HG02610 (cell line): ENCODE results near the gene IRF2BPL.
A peak's percentile ranks its signal among the peaks of the same experiment; 100 is the strongest.

ENCODE experiments used
- ATAC-seq: cut with Tn5 transposase; IDR thresholded peaks from one replicate; pipeline ENCODE4 v1.9.1; 2021; ENCODE audit warnings: mild to moderate bottlenecking, moderate library complexity; ENCODE audit not compliant: unreplicated experiment

Gene IRF2BPL

GRCh38 chr14:76995279-76996035 lies 33.1 kb downstream of the IRF2BPL start:
- no peak for ATAC-seq

GRCh38 chr14:76993752-76994151 lies 34.8 kb downstream of the IRF2BPL start:
- no peak for ATAC-seq

GRCh38 chr14:76990084-76990483 lies 38.4 kb downstream of the IRF2BPL start:
- no peak for ATAC-seq

- no peak for ATAC-seq
These were observed 40.5 kb downstream of the IRF2BPL start for GRCh38 chr14:76987956-76988520.

GRCh38 chr14:76986231-76986565 lies 42.3 kb downstream of the IRF2BPL start:
- ATAC-seq = no peak

- no peak for ATAC-seq
These were observed 42.8 kb downstream of the IRF2BPL start for GRCh38 chr14:76985540-76986230.

GRCh38 chr14:76984787-76985375 lies 43.6 kb downstream of the IRF2BPL start:
- no peak for ATAC-seq

- no peak for ATAC-seq
These were observed 44.2 kb downstream of the IRF2BPL start for GRCh38 chr14:76984297-76984696.

GRCh38 chr14:76981670-76982069 lies 46.8 kb downstream of the IRF2BPL start:
- ATAC-seq = no peak

- peak; percentile 94 for ATAC-seq
These were observed 50.5 kb downstream of the IRF2BPL start for GRCh38 chr14:76977793-76978720.

- no peak for ATAC-seq
These were observed 52.1 kb downstream of the IRF2BPL start for GRCh38 chr14:76976240-76977005.

- no peak for ATAC-seq
These were observed 52.7 kb downstream of the IRF2BPL start for GRCh38 chr14:76975812-76976211.

GRCh38 chr14:76975051-76975450 lies 53.5 kb downstream of the IRF2BPL start:
- no peak for ATAC-seq
